Left lung (tissue), 10 donors: ENCODE measurements around the gene STIM1. TPM values are rescaled to one million over a fixed set of nuclear protein-coding genes. Genes with fewer than 3 reads are reported as not detected.
A peak's percentile ranks its signal among the peaks of the same experiment; 100 is the strongest.
"Not testable (repeated sequence)": the region's sequence is repeated elsewhere in the genome, so short reads cannot be mapped to it uniquely, and the experiment has no call there.

Source experiments
- ATAC-seq: fragments of 200-7000 bp; cut with Tn5 transposase; one replicate; pipeline ENCODE4 v1.9.1; 2020; ENCODE audit warnings: moderate library complexity
- DNase-seq, 4 donors: peaks; one replicate each; pipeline ENCODE4 v3.0.0-alpha.2; 2013 to 2020
- H3K27ac ChIP-seq, 2 donors: fragments of 200-600 bp; sonication (generic) in 1 of 2; one replicate each; pipeline versions ENCODE4 v1.5.0 to v1.8.0; 2020 to 2021
- H3K27me3 ChIP-seq, 2 donors: fragments of 200-600 bp; sonication (generic) in 1 of 2; one replicate each; pipeline versions ENCODE4 v1.5.0 to v1.8.0; 2020 to 2021
- H3K36me3 ChIP-seq, 2 donors: fragments of 200-600 bp; sonication (generic) in 1 of 2; one replicate each; pipeline versions ENCODE4 v1.5.0 to v1.8.0; 2020 to 2021
- H3K4me1 ChIP-seq, 2 donors: fragments of 200-600 bp; one replicate each; pipeline ENCODE4 v1.8.0; 2021
- H3K4me3 ChIP-seq, 2 donors: fragments of 200-600 bp; sonication (generic) in 1 of 2; one replicate each; pipeline versions ENCODE4 v1.5.0 to v1.8.0; 2020 to 2021; ENCODE audit warnings: mild to moderate bottlenecking in 1 of 2
- H3K9me3 ChIP-seq, 2 donors: fragments of 200-600 bp; sonication (generic) in 1 of 2; one replicate each; pipeline versions ENCODE4 v1.5.0 to v1.8.0; 2020 to 2021
- CTCF ChIP-seq, 2 donors: fragments of 200-600 bp; sonication (generic) in 1 of 2; IDR thresholded peaks; one replicate each; pipeline versions ENCODE4 v1.5.0 to v1.8.0; 2021; ENCODE audit warnings: antibody characterized with exemption in 2 of 2
- intact Hi-C, 2 donors: fragments of 100-400 bp; cut with DNase I; formaldehyde crosslinking; loops; one replicate each; pipeline versions ENCODE4 v1.11.2 to v1.14.2; 2022
- polyA plus RNA-seq, 6 donors: library from polyadenylated mRNA; unstranded; fragments of 120-200 nt; gene quantifications; one replicate each; pipeline ENCODE4 v1.2.1, GENCODE V29; 2013; ENCODE audit not compliant: insufficient read length in 6 of 6
- total RNA-seq, 2 donors: library from RNA; stranded (reverse); fragmentation: NEBNext Ultra II Directional; extraction: Animal tissue kit (Norgen Biotek cat#: 25700); gene quantifications; one replicate each; pipeline ENCODE4 v1.2.1, GENCODE V29; 2021
- donor health status: DM: no; HTN: yes; CAD: no.
- donor health status: DM: no; HTN: no; CAD: no.

Gene STIM1
- total and polyA plus RNA-seq, 8 donors = 38.9 to 56.0 (median 49.8) TPM

GRCh38 chr11:3809624-3809928 is 45.9 kb upstream of the STIM1 start:
- peaks cover 0 to 9% of the 10 kb centered on the region in 2 donors for H3K4me1 ChIP-seq
- no peak for ATAC-seq
- intact Hi-C loops = no loop called here

GRCh38 chr11:3810446-3810845 is 45.0 kb upstream of the STIM1 start:
- TF ChIP-seq CTCF (IDR thresholded peaks at IDR 0.05) = no peak
- no peak for ATAC-seq
- H3K27ac ChIP-seq = no peak overlapping the region
- H3K4me1 ChIP-seq = peaks cover 0 to 9% of the 10 kb centered on the region in 2 donors
- H3K27me3 ChIP-seq = no peaks in the 10 kb centered on the region
- no peak overlapping the region for H3K4me3 ChIP-seq
- intact Hi-C loops = no loop called here
- no peaks in the 10 kb centered on the region for H3K36me3 ChIP-seq
- H3K9me3 ChIP-seq = no peaks in the 10 kb centered on the region
- no peak for DNase-seq

More at GRCh38 chr11:3809624-3809928, 45.9 kb upstream of the STIM1 start:
- Histone ChIP-seq H3K27ac (no peak overlapping the region), H3K4me3 (no peak overlapping the region), H3K27me3 (no peaks in the 10 kb centered on the region), H3K36me3 (no peaks in the 10 kb centered on the region), H3K9me3 (no peaks in the 10 kb centered on the region)
- TF ChIP-seq CTCF (IDR thresholded peaks at IDR 0.05) = no peak
- DNase-seq = no peak

GRCh38 chr11:3810951-3811350 is 44.5 kb upstream of the STIM1 start:
- no peak for TF ChIP-seq CTCF (IDR thresholded peaks at IDR 0.05)
- Histone ChIP-seq H3K27ac (no peak overlapping the region), H3K4me3 (no peak overlapping the region), H3K4me1 (peaks cover 0 to 9% of the 10 kb centered on the region in 2 donors), H3K27me3 (no peaks in the 10 kb centered on the region), H3K36me3 (no peaks in the 10 kb centered on the region), H3K9me3 (no peaks in the 10 kb centered on the region)
- intact Hi-C loops = no loop called here
- ATAC-seq = no peak
- no peak for DNase-seq

- DNase-seq, H3K27ac ChIP-seq, intact Hi-C loops, H3K9me3 ChIP-seq, ATAC-seq, H3K27me3 ChIP-seq, H3K4me1 ChIP-seq, H3K36me3 ChIP-seq, H3K4me3 ChIP-seq: not testable (repeated sequence)
Observed at GRCh38 chr11:3814832-3815231, 40.6 kb upstream of the STIM1 start.

- Histone ChIP-seq H3K27me3 (no peaks in the 10 kb centered on the region), H3K4me3 (no peak overlapping the region), H3K27ac (no peak overlapping the region), H3K36me3 (no peaks in the 10 kb centered on the region), H3K4me1 (peaks cover 0 to 4% of the 10 kb centered on the region in 2 donors), H3K9me3 (no peaks in the 10 kb centered on the region)
- ATAC-seq = no peak
- intact Hi-C loops = no loop called here
- TF ChIP-seq CTCF (IDR thresholded peaks at IDR 0.05) = no peak
- peak in 1 of 4 donors; percentile 72 for DNase-seq
Observed at GRCh38 chr11:3815845-3816244, 39.6 kb upstream of the STIM1 start.

GRCh38 chr11:3816673-3817072 is 38.8 kb upstream of the STIM1 start:
- intact Hi-C loops = no loop called here
- H3K36me3 ChIP-seq = no peaks in the 10 kb centered on the region
- no peak for TF ChIP-seq CTCF (IDR thresholded peaks at IDR 0.05)
- peak; percentile 59 for ATAC-seq
- no peaks in the 10 kb centered on the region for H3K27me3 ChIP-seq
- H3K27ac ChIP-seq = no peak overlapping the region
- H3K4me1 ChIP-seq = peaks cover 0 to 4% of the 10 kb centered on the region in 2 donors
- no peaks in the 10 kb centered on the region for H3K9me3 ChIP-seq
- no peak overlapping the region for H3K4me3 ChIP-seq
- no peak for DNase-seq
